KOPT-K1 (cell line): ENCODE measurements around the gene PARD3B.

ENCODE experiments used
- H3K27ac ChIP-seq: fragments of 200-600 bp; sonication (generic); 2 replicates; pipeline ENCODE4 v1.5.1; 2016; ENCODE audit warnings: antibody characterized with exemption, mild to moderate bottlenecking, low read depth, low read length; ENCODE audit not compliant: poor library complexity, severe bottlenecking
- H3K36me3 ChIP-seq: fragments of 200-600 bp; sonication (generic); 2 replicates; pipeline ENCODE4 v1.5.1; 2017; ENCODE audit warnings: antibody characterized with exemption, mild to moderate bottlenecking, low read length, moderate library complexity; ENCODE audit not compliant: insufficient read depth
- H3K9me3 ChIP-seq: fragments of 200-600 bp; sonication (generic); 2 replicates; pipeline ENCODE4 v1.5.1; 2017; ENCODE audit warnings: antibody characterized with exemption, low read length, mild to moderate bottlenecking; ENCODE audit not compliant: insufficient read depth, poor library complexity, severe bottlenecking

The PARD3B gene

GRCh38 chr2:205139822-205140463 lies 594.7 kb downstream of the PARD3B start:
- no peaks in the 10 kb centered on the region for H3K36me3 ChIP-seq
- no peak overlapping the region for H3K27ac ChIP-seq
- H3K9me3 ChIP-seq = no peaks in the 10 kb centered on the region

- Histone ChIP-seq H3K36me3 (no peaks in the 10 kb centered on the region), H3K9me3 (no peaks in the 10 kb centered on the region)
Measured at GRCh38 chr2:205141381-205141780, 596.1 kb downstream of the PARD3B start.

GRCh38 chr2:205145888-205146287 lies 600.6 kb downstream of the PARD3B start:
- no peaks in the 10 kb centered on the region for H3K36me3 ChIP-seq
- H3K27ac ChIP-seq = no peak overlapping the region
- H3K9me3 ChIP-seq = no peaks in the 10 kb centered on the region

More at GRCh38 chr2:205141381-205141780, 596.1 kb downstream of the PARD3B start:
- no peak overlapping the region for H3K27ac ChIP-seq

GRCh38 chr2:205148755-205149154 lies 603.5 kb downstream of the PARD3B start:
- no peaks in the 10 kb centered on the region for H3K36me3 ChIP-seq
- no peaks in the 10 kb centered on the region for H3K9me3 ChIP-seq
- no peak overlapping the region for H3K27ac ChIP-seq

GRCh38 chr2:205156457-205156856 lies 611.2 kb downstream of the PARD3B start:
- Histone ChIP-seq H3K36me3 (no peaks in the 10 kb centered on the region), H3K9me3 (no peaks in the 10 kb centered on the region), H3K27ac (no peak overlapping the region)

GRCh38 chr2:205158404-205158803 lies 613.1 kb downstream of the PARD3B start:
- no peak overlapping the region for H3K27ac ChIP-seq
- H3K9me3 ChIP-seq = no peaks in the 10 kb centered on the region
- no peaks in the 10 kb centered on the region for H3K36me3 ChIP-seq

- H3K9me3 ChIP-seq = no peaks in the 10 kb centered on the region
- H3K36me3 ChIP-seq = no peaks in the 10 kb centered on the region
- no peak overlapping the region for H3K27ac ChIP-seq
Measured at GRCh38 chr2:205161156-205161839, 616.0 kb downstream of the PARD3B start.

- Histone ChIP-seq H3K36me3 (no peaks in the 10 kb centered on the region), H3K27ac (no peak overlapping the region), H3K9me3 (no peaks in the 10 kb centered on the region)
Measured at GRCh38 chr2:205166745-205167144, 621.5 kb downstream of the PARD3B start.

GRCh38 chr2:205169012-205169411 lies 623.7 kb downstream of the PARD3B start:
- H3K27ac ChIP-seq = no peak overlapping the region
- no peaks in the 10 kb centered on the region for H3K9me3 ChIP-seq
- H3K36me3 ChIP-seq = no peaks in the 10 kb centered on the region

- H3K36me3 ChIP-seq = no peaks in the 10 kb centered on the region
Measured at GRCh38 chr2:205169464-205169863, 624.2 kb downstream of the PARD3B start.

GRCh38 chr2:205170399-205170798 lies 625.1 kb downstream of the PARD3B start:
- no peak overlapping the region for H3K27ac ChIP-seq
- no peaks in the 10 kb centered on the region for H3K9me3 ChIP-seq
- H3K36me3 ChIP-seq = no peaks in the 10 kb centered on the region

More at GRCh38 chr2:205169464-205169863, 624.2 kb downstream of the PARD3B start:
- Histone ChIP-seq H3K9me3 (no peaks in the 10 kb centered on the region), H3K27ac (no peak overlapping the region)

- Histone ChIP-seq H3K36me3 (no peaks in the 10 kb centered on the region), H3K27ac (no peak overlapping the region), H3K9me3 (no peaks in the 10 kb centered on the region)
Measured at GRCh38 chr2:205171261-205171940, 626.1 kb downstream of the PARD3B start.

- H3K27ac ChIP-seq = no peak overlapping the region
- H3K36me3 ChIP-seq = no peaks in the 10 kb centered on the region
- H3K9me3 ChIP-seq = no peaks in the 10 kb centered on the region
Measured at GRCh38 chr2:205175831-205176230, 630.6 kb downstream of the PARD3B start.

- H3K36me3 ChIP-seq = no peaks in the 10 kb centered on the region
- no peak overlapping the region for H3K27ac ChIP-seq
- no peaks in the 10 kb centered on the region for H3K9me3 ChIP-seq
Measured at GRCh38 chr2:205176546-205176945, 631.3 kb downstream of the PARD3B start.

- H3K27ac ChIP-seq = no peak overlapping the region
- H3K36me3 ChIP-seq = no peaks in the 10 kb centered on the region
- H3K9me3 ChIP-seq = no peaks in the 10 kb centered on the region
Measured at GRCh38 chr2:205177546-205177945, 632.3 kb downstream of the PARD3B start.
